ENCODE results near the gene GNG7.
"Not testable (repeated sequence)": the region's sequence is repeated elsewhere in the genome, so short reads cannot be mapped to it uniquely, and the experiment has no call there.

The GNG7 gene

GRCh38 chr19:2591537-2592291 lies 110.8 kb downstream of the GNG7 start:
- DNase-seq = no peak

DNA sequence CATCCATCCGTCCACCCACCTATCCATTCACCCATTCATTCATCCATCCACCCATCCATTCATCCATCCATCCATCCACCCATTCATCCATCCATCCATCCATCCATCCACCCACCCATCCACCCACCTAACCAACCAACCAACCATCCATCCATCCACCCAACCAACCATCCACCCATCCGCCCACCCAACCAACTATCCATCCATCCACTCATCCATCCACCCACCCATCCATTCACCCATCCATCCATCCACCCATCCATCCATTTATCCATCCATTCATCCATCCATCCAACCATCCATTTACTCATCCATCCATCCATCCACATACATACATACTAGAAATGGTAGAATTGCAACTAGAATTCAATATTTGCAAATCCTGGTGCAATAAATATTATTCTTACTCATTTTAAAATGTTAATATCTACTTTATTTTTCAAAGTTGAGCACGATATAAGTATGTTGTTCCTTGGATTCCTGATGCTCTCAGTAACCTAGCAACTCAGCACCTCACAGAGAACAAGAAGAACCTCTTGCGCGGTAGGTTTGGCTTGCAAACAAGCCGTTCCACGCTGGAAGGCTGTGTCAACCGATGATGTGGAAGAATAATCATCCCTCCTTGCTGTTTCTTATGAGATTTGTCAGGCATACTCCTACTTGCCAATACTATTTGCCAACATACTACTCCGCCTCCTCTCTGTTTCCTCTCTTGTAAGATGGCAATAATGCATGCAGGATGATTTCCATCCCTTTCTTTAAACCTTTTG lies 111.7 kb downstream of the GNG7 start:
- no peak for DNase-seq

- no peak for DNase-seq
Measured at GRCh38 chr19:2589441-2589840, 113.1 kb downstream of the GNG7 start.

DNA sequence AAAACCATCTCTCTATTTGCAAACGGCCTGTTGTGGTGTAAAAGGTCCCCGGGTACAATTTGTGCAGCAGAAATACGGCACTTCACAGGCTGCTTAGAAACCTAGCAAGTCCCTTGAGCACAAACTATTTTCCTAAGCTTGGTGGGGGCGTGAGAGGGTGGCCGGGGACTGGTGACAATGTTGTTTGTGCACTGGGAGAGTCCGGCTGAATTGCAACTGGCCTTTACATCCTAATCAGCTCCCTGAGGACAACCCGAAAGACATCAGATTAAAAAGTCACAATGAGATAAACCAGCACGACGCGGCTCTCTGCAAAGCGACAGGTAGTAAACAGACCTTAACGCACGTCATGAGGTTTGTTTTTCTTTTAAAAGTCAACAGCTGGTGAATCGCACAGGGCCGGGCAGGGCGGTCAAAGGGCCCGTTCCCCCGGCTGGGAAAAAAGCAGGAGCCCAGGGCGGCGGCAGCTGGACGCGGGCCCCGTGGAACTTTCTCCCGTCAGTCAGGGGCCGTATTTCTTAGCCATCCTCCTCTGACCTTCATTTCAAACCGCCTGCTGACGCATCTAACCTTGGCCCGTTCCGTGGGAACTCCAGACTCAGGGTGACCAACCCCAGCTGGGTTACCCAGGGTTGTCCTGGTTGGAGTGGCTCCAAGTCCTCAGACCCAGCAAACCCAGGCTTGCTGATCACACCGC lies 114.3 kb downstream of the GNG7 start:
- DNase-seq = no peak

GRCh38 chr19:2587001-2587719 lies 115.3 kb downstream of the GNG7 start:
- no peak for DNase-seq

DNA sequence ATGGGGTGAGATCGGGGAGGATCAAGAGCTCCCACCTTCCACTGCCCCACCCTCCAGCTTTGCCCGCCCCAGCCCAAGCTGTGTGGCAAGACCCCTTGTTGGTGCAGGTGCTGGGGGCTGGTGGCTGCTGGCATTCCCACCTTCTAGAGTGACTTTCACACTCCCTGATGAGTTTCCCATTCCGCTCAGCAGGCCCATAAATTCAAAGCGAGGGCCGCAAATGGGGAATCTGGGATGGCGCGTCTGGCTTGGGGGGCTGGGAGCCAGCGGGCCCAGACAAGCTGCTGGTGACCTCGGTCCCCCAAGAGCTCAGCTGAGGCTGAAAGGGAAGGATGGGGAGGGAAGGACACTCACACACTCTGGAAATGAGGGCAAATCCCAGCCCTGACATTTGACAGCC lies 116.3 kb downstream of the GNG7 start:
- no peak for DNase-seq

GRCh38 chr19:2584002-2584401 lies 118.5 kb downstream of the GNG7 start:
- no peak for DNase-seq

GRCh38 chr19:2582984-2583956 lies 119.2 kb downstream of the GNG7 start:
- DNase-seq = no peak

- DNase-seq = not testable (repeated sequence)
Measured at GRCh38 chr19:2580396-2580795, 122.1 kb downstream of the GNG7 start.

DNA sequence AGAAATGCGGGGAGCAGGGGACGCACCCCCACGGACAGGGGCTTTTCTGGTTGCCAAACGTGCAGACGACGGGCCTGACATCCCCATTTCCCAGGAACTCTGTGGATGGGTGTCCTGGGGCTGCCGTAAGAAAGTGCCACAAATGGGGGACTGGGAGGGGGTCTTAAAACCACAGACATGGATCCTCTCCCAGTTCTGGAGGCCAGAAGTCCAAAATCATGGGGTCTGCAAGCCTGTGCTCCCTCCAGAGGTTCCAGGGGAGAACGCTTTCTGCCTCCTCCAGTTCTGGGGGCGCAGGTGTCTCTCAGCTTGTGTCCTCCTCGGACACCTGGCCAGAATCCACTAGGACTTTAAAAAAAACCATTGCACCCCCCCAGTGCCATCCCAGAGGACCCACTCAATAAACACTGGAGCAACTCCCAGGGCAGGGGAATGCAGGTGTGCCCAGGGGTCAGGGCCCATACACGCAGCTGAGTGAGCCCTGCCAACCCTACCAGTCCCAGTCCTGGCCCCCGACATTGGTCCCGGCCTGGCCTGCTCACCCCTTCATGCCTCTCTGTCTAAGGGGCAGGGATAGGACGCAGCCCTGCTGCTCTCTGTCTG lies 122.7 kb downstream of the GNG7 start:
- no peak for DNase-seq

DNA sequence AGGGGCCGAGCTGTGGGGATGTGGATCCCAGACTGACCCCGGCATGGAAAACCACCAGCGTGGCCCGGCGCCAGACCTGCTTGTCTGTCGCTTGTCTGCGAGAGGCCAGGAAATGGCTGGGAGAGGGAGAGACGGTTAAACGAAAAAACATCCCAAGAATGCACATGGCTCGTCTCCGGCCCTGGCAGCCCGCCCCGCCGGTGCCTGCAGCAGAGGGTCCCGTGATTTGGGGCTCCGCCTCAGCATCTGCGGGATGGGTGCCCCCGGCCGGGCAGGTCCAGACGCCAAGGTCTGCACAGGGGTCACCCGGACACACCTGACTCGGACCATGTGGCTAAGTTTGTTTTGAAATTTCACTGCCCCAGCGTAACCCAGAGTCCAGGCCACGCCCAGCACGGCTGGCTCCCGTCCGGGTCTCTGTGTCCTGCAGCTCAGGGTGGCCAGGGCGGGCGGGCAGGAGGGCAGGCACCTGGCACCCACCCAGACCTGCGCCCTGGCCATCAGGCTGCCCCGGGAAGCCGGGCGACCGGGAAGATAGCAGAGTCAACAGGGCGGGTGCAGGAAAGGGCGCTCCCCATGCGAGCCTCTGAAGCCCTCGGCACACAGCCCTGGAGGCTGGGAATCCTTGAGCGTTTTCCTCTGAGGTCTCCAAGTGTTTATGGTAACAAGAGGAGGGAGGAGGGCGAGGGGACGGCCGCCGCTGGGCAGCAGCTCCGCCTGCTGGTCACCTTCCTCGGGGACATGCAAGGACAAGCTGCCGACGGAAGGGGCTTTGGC lies 123.4 kb downstream of the GNG7 start:
- peak; percentile 64 for DNase-seq

DNA sequence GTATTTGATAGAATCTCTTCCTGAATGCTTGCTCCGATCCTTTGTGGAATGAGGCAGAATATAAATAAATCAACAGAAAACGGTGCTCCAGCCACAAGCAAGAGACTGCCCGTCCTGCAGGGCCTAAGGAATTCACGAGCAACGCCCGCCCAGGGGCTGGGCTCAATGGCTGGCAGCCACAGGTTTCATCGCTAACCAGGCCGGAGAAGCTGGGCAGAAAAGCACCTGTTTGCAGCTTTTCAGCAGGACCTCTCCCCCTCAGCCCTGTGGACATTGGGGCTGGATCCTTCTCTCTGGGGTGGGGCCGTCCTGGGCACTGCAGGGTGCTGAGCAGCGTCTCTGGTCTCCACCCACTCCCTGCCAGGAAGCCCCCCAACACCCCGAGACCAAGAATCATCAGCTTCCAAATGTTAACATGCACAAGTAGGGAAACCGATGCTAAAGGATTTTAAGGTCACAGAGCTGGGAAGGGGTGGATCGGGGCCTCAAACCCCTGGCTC lies 124.1 kb downstream of the GNG7 start:
- no peak for DNase-seq

DNA sequence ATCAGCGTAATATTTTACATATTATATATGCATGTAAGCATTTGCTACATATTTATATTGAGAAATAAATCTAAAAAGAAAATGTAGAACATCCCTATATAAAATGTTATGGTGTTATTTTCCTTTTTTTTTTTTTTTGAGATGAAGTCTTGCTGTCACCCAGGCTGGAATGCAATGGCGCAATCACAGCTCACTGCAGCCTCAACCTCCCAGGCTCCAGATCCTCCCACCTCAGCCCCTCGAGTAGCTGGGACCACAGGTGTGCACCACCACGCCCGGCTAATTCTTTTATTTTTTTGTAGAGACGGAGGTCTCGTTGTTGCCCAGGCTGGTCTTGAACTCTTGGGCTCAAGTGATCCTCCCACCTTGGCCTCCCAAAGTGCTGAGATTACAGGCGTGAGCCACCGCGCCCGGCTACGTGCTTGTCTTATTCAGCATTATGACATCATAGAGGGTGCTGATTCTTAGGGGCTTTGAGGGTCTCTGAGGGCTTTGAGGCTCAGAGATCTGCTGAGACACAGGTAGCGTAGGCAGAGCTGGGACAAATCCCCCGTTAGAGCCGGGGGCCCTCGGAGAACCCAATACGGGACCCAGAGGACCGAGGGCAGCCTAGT lies 124.7 kb downstream of the GNG7 start:
- DNase-seq = no peak

DNA sequence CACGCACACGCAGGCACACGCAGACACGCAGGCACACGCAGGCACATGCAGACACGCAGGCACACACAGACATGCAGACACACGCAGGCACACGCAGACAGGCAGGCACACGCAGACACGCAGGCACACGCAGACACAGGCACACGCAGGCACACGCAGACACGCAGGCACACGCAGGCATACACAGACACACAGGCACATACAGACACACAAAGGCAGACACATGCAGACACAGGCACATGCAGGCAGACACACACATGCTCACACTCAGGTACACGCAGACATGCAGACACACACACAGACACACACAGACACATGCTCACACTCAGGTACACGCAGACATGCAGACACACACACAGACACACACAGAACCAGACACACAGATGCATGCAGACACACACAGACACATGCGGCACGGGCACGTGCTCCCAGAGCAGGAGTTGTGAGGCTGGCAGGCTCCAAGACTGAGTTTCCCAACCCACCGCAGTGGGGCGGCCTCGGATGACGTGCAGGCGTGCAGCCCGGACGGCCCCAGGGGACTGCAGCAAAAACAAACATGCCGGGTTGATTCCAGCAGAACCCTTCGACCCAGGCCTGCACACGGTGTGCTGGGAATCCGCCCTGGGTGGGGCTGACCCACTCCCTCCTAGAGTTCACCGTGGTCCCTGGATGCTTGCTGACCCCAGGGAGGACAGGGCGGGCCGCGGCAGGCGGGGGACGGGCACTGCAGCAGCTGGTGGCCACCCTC lies 126.6 kb downstream of the GNG7 start:
- DNase-seq = no peak

- no peak for DNase-seq
Measured at GRCh38 chr19:2574971-2575630, 127.4 kb downstream of the GNG7 start.

DNA sequence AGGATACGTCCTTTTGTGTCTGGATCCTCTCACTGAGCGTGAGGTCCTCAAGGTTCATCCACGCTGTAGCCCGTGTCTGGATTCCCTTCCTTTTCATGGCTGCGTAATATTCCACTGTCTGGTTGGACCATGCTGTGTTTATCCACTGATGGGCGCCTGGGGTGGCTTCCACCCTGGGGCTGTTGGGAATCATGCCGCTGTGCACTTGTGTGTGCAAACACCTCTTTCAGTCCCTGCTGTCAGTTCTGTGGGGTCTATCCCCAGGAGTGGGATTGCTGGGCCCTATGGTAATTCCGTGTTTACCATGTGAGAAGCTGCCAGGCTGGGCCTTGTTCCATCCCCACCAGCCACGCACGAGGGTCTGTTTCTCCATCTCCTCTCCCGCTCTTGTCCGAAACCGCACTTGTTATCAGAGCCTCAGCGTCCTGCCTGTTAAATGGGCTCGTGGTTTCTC lies 128.0 kb downstream of the GNG7 start:
- no peak for DNase-seq

GRCh38 chr19:2573916-2574315 lies 128.6 kb downstream of the GNG7 start:
- no peak for DNase-seq

DNA sequence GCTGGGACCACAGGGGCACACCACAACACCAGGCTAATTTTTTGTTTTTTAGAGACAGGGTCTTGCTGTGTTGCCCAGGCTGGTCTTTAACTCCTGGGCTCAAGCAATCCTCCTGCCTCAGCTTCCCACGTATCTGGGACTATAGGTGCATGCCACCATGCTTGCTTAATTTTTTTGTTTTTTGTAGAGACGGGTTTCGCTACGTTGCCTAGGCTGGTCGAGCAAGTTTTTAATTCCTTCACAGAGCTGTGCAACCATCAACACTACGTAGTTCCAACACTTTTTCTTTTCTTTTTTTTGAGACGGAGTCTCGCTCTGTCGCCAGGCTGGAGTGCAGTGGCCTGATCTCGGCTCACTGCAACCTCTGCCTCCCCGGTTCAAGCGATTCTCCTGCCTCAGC lies 130.3 kb downstream of the GNG7 start:
- DNase-seq = not testable (repeated sequence)

Measured in CD4-positive, alpha-beta T cell treated with Interferon gamma for 1 hour (primary cell).